GM12878 (cell line): ENCODE data around the gene MRPL46. TPM values are rescaled to one million over a fixed set of nuclear protein-coding genes. Genes with fewer than 3 reads are reported as not detected.

Experiments used
- ATAC-seq: fragments of 200-7000 bp; cut with Tn5 transposase; 3 replicates; pipeline ENCODE4 v1.9.1; 2020; ENCODE audit warnings: mild to moderate bottlenecking, moderate library complexity
- BruUV-seq: library from RNA; stranded (reverse); fragments of 400-500 nt; replicated peaks from 2 replicates; lab custom pipeline; 2021; lab: Mats Ljungman, UMichigan
- CTCF ChIA-PET: fragments of 300-600 bp; sonication (Branson Sonifier 250); formaldehyde crosslinking; extraction: SDS; loops from one replicate; lab custom pipeline; 2021; ENCODE audit warnings: inconsistent platforms; lab: Yijun Ruan, JAX
- POLR2A ChIA-PET: fragments of 350-600 bp; formaldehyde crosslinking; extraction: SDS; loops from one replicate; lab custom pipeline; 2021; ENCODE audit warnings: inconsistent platforms; lab: Charles Lee
- RAD21 ChIA-PET: fragments of 300-600 bp; sonication (Branson Sonifier 250); formaldehyde crosslinking; loops from one replicate; lab custom pipeline; 2023; ENCODE audit warnings: antibody characterized with exemption; ENCODE audit not compliant: unreplicated experiment; lab: Charles Lee
- SMC1A ChIA-PET: fragments of 300-600 bp; sonication (Branson Sonifier 250); formaldehyde crosslinking; loops from one replicate; lab custom pipeline; 2023; ENCODE audit not compliant: unreplicated experiment, uncharacterized antibody; lab: Charles Lee
- DNase-seq: peaks from one replicate; pipeline ENCODE4 v3.0.0-alpha.2; 2011; ENCODE audit warnings: low read depth, low spot score
- FAIRE-seq: peaks from 3 replicates; lab custom pipeline; 2011; peaks lifted over from hg19 to GRCh38; lab: Jason Lieb, UNC
- H2AFZ ChIP-seq: 2 replicates; pipeline ENCODE4 v1.6.0; 2011; ENCODE audit warnings: low read depth, low read length, control low read depth; ENCODE audit not compliant: control insufficient read depth
- H3K27ac ChIP-seq: 2 replicates; pipeline ENCODE4 v1.5.1; 2011; ENCODE audit warnings: control low read depth; ENCODE audit not compliant: control insufficient read depth, insufficient read depth
- H3K27me3 ChIP-seq, 2 experiments: replicated peaks in 1 of 2; 2 replicates each; pipeline versions ENCODE4 v1.6.0 to v1.6.1; 2011; ENCODE audit warnings: low read length in 1 of 2; ENCODE audit not compliant: control insufficient read depth in 2 of 2, insufficient read depth in 2 of 2
- H3K36me3 ChIP-seq, 2 experiments: 2 replicates each; pipeline ENCODE4 v1.5.1; 2011; ENCODE audit warnings: low read length in 1 of 2; ENCODE audit not compliant: control insufficient read depth in 2 of 2, insufficient read depth in 2 of 2
- H3K4me1 ChIP-seq: 2 replicates; pipeline ENCODE4 v1.6.1; 2011; ENCODE audit warnings: mild to moderate bottlenecking, low read length, moderate library complexity, mixed read lengths; ENCODE audit not compliant: control insufficient read depth, insufficient read depth
- H3K4me2 ChIP-seq: 2 replicates; pipeline ENCODE4 v1.6.0; 2011; ENCODE audit warnings: control low read depth; ENCODE audit not compliant: control insufficient read depth, insufficient read depth
- H3K4me3 ChIP-seq: fragments of 200-600 bp; sonication (generic); 2 replicates; pipeline ENCODE4 v1.5.1; 2016
- H3K79me2 ChIP-seq: 2 replicates; pipeline ENCODE4 v1.6.0; 2011; ENCODE audit warnings: low read length; ENCODE audit not compliant: control insufficient read depth, insufficient read depth
- H3K9ac ChIP-seq: 2 replicates; pipeline ENCODE4 v1.8.0; 2011; ENCODE audit warnings: low read length, control low read depth, mixed read lengths; ENCODE audit not compliant: control insufficient read depth, insufficient read depth
- H3K9me3 ChIP-seq: replicated peaks from 3 replicates; pipeline ENCODE4 v1.5.1; 2011; ENCODE audit warnings: mild to moderate bottlenecking, low read length; ENCODE audit not compliant: control insufficient read depth, insufficient read depth
- H4K20me1 ChIP-seq: 2 replicates; pipeline ENCODE4 v1.6.0; 2011; ENCODE audit not compliant: control insufficient read depth, insufficient read depth
- ATF2 ChIP-seq: IDR thresholded peaks from 2 replicates; pipeline ENCODE4 v1.6.1; 2012; ENCODE audit warnings: low read length, inconsistent platforms
- BHLHE40 ChIP-seq, 2 experiments: fragments of 450-650 bp in 1 of 2; IDR thresholded peaks; 2 replicates each; pipeline ENCODE4 v1.6.1; 2011 to 2017; ENCODE audit warnings: low read depth in 2 of 2, borderline replicate concordance in 1 of 2, improper control_type of control experiment in 1 of 2, low read length in 1 of 2, mild to moderate bottlenecking in 1 of 2
- CTCF ChIP-seq, 3 experiments: IDR thresholded peaks in 2 of 3; conservative IDR thresholded peaks in 1 of 3; 2 replicates each; pipeline ENCODE4 v1.5.1; 2011; ENCODE audit warnings: low read depth in 3 of 3, low read length in 3 of 3, mild to moderate bottlenecking in 3 of 3, control low read depth in 2 of 3, moderate library complexity in 2 of 3, inconsistent platforms in 1 of 3, mixed read lengths in 1 of 3; ENCODE audit not compliant: control insufficient read depth in 2 of 3, insufficient read depth in 1 of 3; ENCODE audit errors: extremely low read depth in 1 of 3
- GATAD2B ChIP-seq: fragments of 450-650 bp; conservative IDR thresholded peaks from 2 replicates; pipeline ENCODE4 v1.6.1; 2017; ENCODE audit warnings: low read depth, mild to moderate bottlenecking, moderate library complexity
- HCFC1 ChIP-seq: fragments of 150-350 bp; IDR thresholded peaks from 2 replicates; pipeline ENCODE4 v1.6.1; 2014; ENCODE audit warnings: low read length
- HDGF ChIP-seq: fragments of 450-650 bp; IDR thresholded peaks from 2 replicates; pipeline ENCODE4 v1.6.1; 2016; ENCODE audit warnings: antibody characterized with exemption
- IRF3 ChIP-seq: fragments of 450-650 bp; IDR thresholded peaks from 2 replicates; pipeline ENCODE4 v1.6.1; 2014; ENCODE audit warnings: mild to moderate bottlenecking
- IRF4 ChIP-seq: IDR thresholded peaks from 2 replicates; pipeline ENCODE4 v1.6.1; 2011; ENCODE audit warnings: low read depth, low read length
- LARP7 ChIP-seq: fragments of 450-650 bp; IDR thresholded peaks from 2 replicates; pipeline ENCODE4 v1.6.1; 2017; ENCODE audit warnings: mild to moderate bottlenecking
- MLLT1 ChIP-seq: fragments of 450-650 bp; IDR thresholded peaks from 2 replicates; pipeline ENCODE4 v1.6.1; 2016; ENCODE audit warnings: mild to moderate bottlenecking
- MYB ChIP-seq: fragments of 150-350 bp; IDR thresholded peaks from 2 replicates; pipeline ENCODE4 v1.6.1; 2014; ENCODE audit warnings: mild to moderate bottlenecking, low read depth, low read length, borderline replicate concordance
- NR2C2 ChIP-seq: IDR thresholded peaks from 2 replicates; pipeline ENCODE4 v1.6.1; 2011; ENCODE audit warnings: borderline replicate concordance, low read depth; ENCODE audit not compliant: control insufficient read depth, insufficient read length
- POLR2A ChIP-seq: IDR thresholded peaks from 2 replicates; pipeline ENCODE4 v1.6.1; 2011; ENCODE audit warnings: low read depth, mild to moderate bottlenecking, low read length
- POLR2AphosphoS2 ChIP-seq: IDR thresholded peaks from 2 replicates; pipeline ENCODE4 v1.6.1; 2011; ENCODE audit warnings: low read depth, mild to moderate bottlenecking, low read length, improper control_type of control experiment, moderate library complexity
- SMARCA5 ChIP-seq: fragments of 450-650 bp; IDR thresholded peaks from 2 replicates; pipeline ENCODE4 v1.6.1; 2017; ENCODE audit warnings: mild to moderate bottlenecking
- STAT3 ChIP-seq: IDR thresholded peaks from 2 replicates; pipeline ENCODE4 v1.6.1; 2011; ENCODE audit warnings: low read depth, low read length, improper control_type of control experiment
- ZNF217 ChIP-seq: fragments of 450-650 bp; IDR thresholded peaks from 2 replicates; pipeline ENCODE4 v1.6.1; 2017; ENCODE audit warnings: antibody characterized with exemption, mild to moderate bottlenecking
- ZSCAN29 ChIP-seq: fragments of 450-650 bp; IDR thresholded peaks from 2 replicates; pipeline ENCODE4 v1.6.1; 2017; ENCODE audit warnings: mild to moderate bottlenecking, moderate library complexity
- in situ Hi-C: fragments of 300-500 bp; cut with MboI; formaldehyde crosslinking; loops from 9 replicates; pipeline ENCODE4 v1.14.3; 2018; ENCODE audit warnings: mixed read lengths
- intact Hi-C: fragments of 100-400 bp; cut with micrococcal nuclease; formaldehyde crosslinking; loops from one replicate; pipeline ENCODE4 v1.14.2; 2022; ENCODE audit not compliant: unreplicated experiment
- polyA plus RNA-seq, 11 experiments: library from polyadenylated mRNA; depleted of rRNA in 4 of 11; unstranded in 6 of 11; stranded (reverse) in 5 of 11; fragments of >200 nt; fragmentation: Nextera tagmentation in 4 of 11; fragmentation: Illumina TruSeq in 1 of 11; extraction: Ambion mirVana in 4 of 11; extraction: Trizol in 1 of 11; gene quantifications; 1 replicate in 1 of 11; 2 replicates in 10 of 11; pipeline versions ENCODE4 v1.2.1 to v1.2.3, GENCODE V29; 2011 to 2016; ENCODE audit warnings: inconsistent platforms in 2 of 11, missing spikeins in 2 of 11, low read depth in 1 of 11
- total RNA-seq, 4 experiments: library from RNA; depleted of rRNA in 3 of 4; stranded (reverse); fragments of >200 nt in 3 of 4; fragmentation: Illumina TruSeq in 1 of 4; extraction: Trizol in 1 of 4; gene quantifications; 2 replicates each; pipeline versions ENCODE4 v1.2.1 to v1.2.3, GENCODE V29; 2013 to 2021

Gene MRPL46
- total and polyA plus RNA-seq, 10 of the 15 experiments (the other 5 are each of a cell fraction or from before 2014, with no cell fraction given): 37.4 to 96.7 (median 52.9) TPM

GRCh38 chr15:88506628-88507027 lies 39.4 kb upstream of the MRPL46 start:
- no peaks in the 10 kb centered on the region for H3K27me3 ChIP-seq
- FAIRE-seq: no peak
- H3K79me2 ChIP-seq: no peaks in the 10 kb centered on the region
- TF ChIP-seq ATF2 (no peak), HDGF (no peak), MYB (no peak), ZNF217 (no peak), HCFC1 (no peak), CTCF (IDR thresholded peaks at IDR 0.05 in 2 of 3, conservative IDR thresholded peaks at IDR 0.05 in 1 of 3; ENCODE audit: control insufficient read depth in 2 of 3, extremely low read depth in 1 of 3, insufficient read depth in 1 of 3, low read depth in 3 of 3, low read length in 3 of 3) (no peak), BHLHE40 (IDR thresholded peaks at IDR 0.05; ENCODE audit: borderline replicate concordance in 1 of 2, low read depth in 2 of 2, low read length in 1 of 2) (no peak), NR2C2 (no peak), POLR2AphosphoS2 (no peak), MLLT1 (no peak), IRF3 (no peak), ZSCAN29 (no peak), POLR2A (no peak), STAT3 (no peak), IRF4 (no peak), GATAD2B (no peak), SMARCA5 (no peak), LARP7 (no peak)
- no peaks in the 10 kb centered on the region for H4K20me1 ChIP-seq
- no peak overlapping the region for H3K4me2 ChIP-seq
- H3K9ac ChIP-seq: no peak overlapping the region
- no peak overlapping the region for H2AFZ ChIP-seq
- intact Hi-C loops (no loop called here), in situ Hi-C loops (no loop called here)
- CTCF ChIA-PET: interaction anchor here (1.5 kb wide), 1 partner anchor 328 kb away, joined by 4 read pairs; no protein-coding TSS in a partner anchor
- no peak for ATAC-seq
- POLR2A ChIA-PET: no interaction called here
- no peaks in the 10 kb centered on the region for H3K9me3 ChIP-seq
- RAD21 ChIA-PET: no interaction called here
- H3K4me1 ChIP-seq: peaks cover 12% of the 10 kb centered on the region
- DNase-seq: no peak
- SMC1A ChIA-PET: interaction anchor here (0.6 to 1.4 kb wide), 3 partner anchors 22 to 1842 kb away, joined by 3 read pairs; no protein-coding TSS in a partner anchor
- H3K36me3 ChIP-seq: no peaks in the 10 kb centered on the region
- no peak overlapping the region for H3K27ac ChIP-seq
- no TSS peak for BruUV-seq
- H3K4me3 ChIP-seq: no peak overlapping the region
